HG03045 (cell line): ENCODE results near the gene CUTC.
"Not testable (repeated sequence)": the region's sequence is repeated elsewhere in the genome, so short reads cannot be mapped to it uniquely, and the experiment has no call there.

ENCODE experiments used
- ATAC-seq: cut with Tn5 transposase; IDR thresholded peaks from one replicate; pipeline ENCODE4 v1.9.1; 2021; ENCODE audit warnings: mild to moderate bottlenecking, moderate library complexity; ENCODE audit not compliant: unreplicated experiment

The CUTC gene

DNA sequence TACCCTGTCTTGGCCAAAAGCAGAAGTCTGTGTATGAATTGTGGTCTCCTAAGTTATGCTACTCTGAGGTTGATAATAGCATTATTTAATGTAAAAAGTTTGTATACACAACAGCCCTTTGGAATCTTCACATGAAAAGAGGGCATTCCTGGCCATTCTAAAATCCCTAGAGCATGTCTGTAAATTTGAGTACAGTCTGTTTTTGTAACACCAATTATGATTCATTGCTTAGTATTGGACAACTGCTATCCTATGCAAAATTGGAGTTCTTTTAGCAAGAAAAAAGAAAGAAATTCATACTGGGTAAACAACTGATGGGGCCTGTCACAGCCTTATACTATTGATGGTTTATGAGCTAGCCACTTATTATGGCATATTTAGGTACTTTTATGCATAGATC is 10.2 kb downstream of the CUTC start:
- no peak for ATAC-seq

GRCh38 chr10:99742701-99743100 is 10.7 kb downstream of the CUTC start:
- ATAC-seq: no peak

- ATAC-seq: no peak
These were observed 11.8 kb downstream of the CUTC start for GRCh38 chr10:99743841-99744240.

GRCh38 chr10:99746166-99746565 is 14.1 kb downstream of the CUTC start:
- not testable (repeated sequence) for ATAC-seq

- no peak for ATAC-seq
These were observed 16.9 kb downstream of the CUTC start for GRCh38 chr10:99748823-99749451.

DNA sequence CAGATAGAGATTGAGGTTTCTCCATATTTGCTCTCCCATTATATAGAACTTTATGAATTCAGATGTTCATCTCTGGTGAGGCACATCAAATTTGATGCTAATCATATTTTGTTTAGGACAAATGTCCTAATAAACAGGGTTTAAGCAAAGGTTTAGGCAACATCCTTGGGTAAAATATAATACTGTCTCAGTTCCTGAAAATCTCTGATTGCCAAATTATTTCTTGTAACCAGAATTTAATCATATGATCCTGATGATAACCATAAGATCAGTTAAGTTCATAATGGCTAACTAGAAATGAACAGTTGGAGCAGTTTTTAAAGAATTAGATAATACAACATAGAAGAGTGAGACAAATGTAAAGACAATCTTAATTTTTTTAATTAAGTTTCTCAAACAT is 18.6 kb downstream of the CUTC start:
- no peak for ATAC-seq

DNA sequence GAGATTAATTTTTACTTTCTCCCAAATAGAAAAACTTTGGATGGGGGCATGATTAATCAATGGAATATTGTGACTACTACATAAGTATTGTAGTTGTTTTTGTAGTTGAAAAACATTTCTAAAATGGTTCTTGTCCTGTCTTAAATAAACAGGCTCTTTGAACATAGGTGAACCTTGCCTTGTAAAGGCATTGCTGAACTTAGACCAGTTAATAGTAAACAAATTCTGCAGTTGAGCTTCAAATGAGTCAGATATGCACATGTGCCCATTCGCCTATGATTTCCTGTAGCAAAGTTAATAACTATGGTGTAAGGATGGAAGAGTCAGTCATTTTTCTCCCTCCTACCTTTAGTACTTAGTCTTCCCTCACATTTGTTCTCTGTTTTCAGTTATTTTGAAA is 22.6 kb downstream of the CUTC start:
- ATAC-seq: no peak

DNA sequence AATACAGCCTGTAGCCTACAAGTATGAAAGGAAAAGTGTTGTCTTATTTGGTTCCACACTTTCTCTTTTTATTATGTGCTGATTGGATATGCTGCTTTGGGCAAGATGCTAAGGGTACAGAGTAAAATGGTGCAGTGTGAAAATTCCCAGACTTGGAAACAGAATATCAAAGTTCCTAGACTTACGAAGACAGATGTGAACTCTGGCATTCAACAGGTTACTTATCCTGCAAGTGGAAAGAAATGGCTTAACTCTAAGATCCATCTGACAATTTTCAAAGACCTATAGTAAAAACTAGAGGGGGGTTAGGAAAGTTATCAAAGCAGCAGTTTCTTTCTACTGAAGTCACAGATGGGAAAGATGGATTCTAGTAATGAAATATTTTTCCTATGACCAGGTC is 24.1 kb downstream of the CUTC start:
- no peak for ATAC-seq

DNA sequence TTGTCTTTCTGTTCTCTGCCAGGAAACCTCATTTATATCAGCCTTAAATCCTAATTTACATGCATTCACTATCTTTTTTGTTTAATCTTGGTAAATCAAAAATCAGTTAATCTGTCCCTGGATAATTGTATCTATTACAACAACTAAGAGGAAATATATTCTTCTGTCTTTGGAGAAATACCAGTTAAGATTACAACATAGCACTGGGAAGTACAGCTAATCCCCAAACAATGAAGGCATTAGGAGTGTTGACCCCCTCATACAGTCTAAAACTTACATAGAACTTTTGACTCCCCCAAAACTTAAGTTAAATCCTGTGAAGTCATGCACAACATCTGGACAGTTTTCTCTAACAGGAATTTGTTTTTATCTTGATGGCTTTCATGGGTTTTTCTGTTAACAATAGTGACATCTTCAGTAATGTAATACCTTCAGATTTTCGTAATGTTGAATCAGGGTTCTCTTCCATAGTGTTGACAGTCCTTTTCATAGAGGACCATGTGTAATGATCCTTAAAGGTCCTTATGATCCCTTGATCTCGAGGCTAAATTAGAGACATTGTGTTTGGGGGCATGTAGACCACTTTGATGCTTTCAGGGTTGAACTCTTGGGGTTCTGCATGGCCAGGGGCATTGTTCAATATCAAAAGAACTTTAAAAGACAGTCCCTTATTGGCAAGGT is 26.3 kb downstream of the CUTC start:
- ATAC-seq: no peak

- ATAC-seq: no peak
These were observed 28.3 kb downstream of the CUTC start for GRCh38 chr10:99760321-99760720.

DNA sequence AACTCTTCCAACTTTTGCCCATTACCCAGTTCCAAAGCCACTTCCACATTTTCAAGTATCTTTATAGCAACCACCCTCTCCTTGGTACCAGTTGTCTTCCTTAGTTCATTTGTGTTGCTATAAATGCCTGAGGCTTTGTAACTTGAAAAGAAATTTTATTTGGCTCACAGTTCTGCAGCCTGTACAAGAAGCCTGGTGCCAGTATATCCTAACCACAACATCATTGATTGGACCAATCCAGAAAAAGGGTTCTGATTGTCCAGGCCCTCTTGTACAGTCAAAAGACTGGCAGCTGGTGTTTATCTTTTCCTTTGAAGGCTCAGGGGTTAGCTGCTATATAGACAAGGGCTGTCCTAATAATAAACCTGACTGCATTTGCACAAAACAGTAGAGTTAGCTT is 29.3 kb downstream of the CUTC start:
- ATAC-seq: no peak

GRCh38 chr10:99765672-99766301 is 33.8 kb downstream of the CUTC start:
- no peak for ATAC-seq

DNA sequence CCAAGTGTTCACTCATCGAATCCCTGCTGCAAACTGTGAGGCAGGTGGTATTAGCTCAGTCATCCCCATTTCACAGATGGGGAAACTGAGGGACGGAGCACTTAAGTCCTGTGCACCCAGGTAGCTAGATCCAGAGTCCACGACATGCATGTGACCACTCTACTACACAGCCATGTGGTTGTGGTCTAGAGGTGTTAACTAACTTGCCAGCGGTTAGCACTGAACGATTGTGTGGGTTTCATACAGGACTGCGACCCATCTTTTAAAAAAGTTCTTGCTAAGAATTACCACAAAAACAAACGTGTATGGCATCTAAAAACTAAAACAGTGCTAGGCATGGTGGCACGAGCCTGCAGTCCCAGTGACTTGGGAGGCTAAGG is 34.3 kb downstream of the CUTC start:
- ATAC-seq: no peak

DNA sequence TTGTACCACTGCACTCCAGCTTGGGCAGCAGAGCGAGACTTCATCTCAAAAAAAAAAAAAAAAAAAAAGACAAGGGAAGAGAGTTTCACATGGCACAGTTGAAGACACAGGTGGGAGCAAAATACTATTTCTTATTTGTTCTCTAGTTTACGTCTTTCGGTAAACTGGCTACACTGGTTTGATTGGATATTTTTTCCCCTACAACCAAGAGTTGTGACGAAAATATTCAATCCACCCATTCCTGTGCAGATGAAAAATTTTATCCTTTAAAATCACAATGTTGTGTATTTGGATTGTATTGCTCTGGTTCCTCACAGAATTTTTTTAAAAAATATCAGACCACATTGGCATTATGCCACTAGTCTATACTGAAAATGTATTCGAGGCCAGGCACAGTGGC is 35.9 kb downstream of the CUTC start:
- no peak for ATAC-seq

GRCh38 chr10:99768556-99768955 is 36.5 kb downstream of the CUTC start:
- no peak for ATAC-seq

GRCh38 chr10:99769706-99770105 is 37.7 kb downstream of the CUTC start:
- ATAC-seq: no peak

DNA sequence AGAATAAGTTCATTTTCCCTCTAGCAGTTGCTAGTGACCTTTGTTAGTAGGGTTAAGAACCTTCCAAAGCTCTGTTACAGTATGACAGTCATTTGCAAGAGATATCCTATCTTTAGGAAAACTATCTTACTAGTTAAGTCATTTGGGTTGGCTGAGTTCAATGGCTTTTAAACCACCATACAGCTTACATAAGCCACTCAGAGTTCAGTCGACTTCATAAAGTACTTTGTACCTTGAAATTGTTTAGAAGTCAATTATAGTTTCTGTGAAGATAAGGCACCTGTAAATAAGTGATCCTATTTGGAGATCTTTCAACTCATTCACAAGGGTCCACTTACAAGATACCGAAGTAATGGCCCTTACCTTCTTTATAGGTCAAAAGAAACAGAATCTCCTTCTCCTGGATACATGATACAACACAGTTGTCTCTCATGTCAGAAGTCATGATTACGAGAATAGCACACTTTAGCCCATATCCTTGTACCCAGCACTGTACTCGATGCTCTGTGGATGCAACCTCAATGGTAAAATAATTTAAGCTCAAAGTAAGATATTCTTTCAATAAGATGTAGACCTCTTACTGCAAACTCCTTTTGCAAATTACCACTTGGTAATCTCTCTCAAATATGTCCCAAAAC is 38.5 kb downstream of the CUTC start:
- ATAC-seq: no peak

GRCh38 chr10:99775850-99776249 is 43.8 kb downstream of the CUTC start:
- no peak for ATAC-seq

DNA sequence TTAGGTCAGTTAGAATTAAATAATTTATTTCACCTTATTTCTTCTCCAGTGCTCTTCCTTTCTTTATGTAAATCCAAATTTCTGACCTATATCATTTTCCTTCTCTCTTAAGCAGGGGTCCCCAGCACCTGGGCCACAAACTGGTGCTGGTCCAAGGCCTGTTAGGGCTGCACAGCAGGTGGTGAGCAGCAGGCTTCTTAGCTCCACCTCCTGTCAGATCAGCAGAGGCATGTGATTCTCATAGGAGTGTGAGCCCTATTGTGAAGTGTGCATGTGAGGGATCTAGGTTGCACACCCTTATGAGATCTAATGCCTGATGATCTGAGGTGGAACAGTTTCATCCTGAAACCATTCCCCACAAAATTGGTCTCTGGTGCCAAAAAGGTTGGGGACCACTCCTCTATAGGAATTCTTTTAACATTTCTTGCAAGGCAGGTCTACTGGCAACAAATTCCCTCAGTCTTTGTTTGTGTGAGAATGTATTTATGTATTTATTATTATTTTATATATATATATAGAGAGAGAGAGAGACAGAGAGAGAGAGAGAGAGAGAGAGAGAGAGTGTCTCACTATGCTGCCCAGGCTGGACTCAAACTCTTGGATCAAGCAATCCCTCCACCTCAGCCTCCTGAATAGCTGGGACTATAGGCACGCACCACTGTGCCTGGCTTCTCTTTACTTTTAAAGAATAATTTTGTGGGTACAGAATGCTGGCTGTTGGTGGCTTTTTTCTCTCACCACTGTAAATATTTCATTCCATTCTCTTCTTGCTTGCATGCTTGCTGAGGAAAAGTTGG is 46.1 kb downstream of the CUTC start:
- no peak for ATAC-seq

DNA sequence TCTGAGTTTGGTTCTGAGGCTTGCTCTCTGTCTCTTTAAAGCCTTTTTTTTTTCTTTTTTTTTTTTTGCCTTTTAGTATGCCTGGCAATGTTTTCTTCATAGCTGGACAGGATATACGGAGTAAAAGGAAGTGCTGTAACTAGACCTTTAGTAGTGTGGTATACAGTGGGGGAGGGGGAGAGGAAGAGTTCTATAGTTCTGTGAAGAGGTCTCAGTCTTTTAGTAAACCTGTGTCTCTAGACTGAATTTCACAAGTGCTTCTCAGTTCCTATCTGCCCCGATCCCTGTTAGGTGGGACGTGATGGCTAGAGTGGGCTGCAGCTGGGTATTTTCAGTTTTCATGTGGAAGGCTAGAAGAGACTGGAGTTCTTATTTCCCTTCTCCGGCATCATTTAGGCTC is 47.3 kb downstream of the CUTC start:
- ATAC-seq: no peak

DNA sequence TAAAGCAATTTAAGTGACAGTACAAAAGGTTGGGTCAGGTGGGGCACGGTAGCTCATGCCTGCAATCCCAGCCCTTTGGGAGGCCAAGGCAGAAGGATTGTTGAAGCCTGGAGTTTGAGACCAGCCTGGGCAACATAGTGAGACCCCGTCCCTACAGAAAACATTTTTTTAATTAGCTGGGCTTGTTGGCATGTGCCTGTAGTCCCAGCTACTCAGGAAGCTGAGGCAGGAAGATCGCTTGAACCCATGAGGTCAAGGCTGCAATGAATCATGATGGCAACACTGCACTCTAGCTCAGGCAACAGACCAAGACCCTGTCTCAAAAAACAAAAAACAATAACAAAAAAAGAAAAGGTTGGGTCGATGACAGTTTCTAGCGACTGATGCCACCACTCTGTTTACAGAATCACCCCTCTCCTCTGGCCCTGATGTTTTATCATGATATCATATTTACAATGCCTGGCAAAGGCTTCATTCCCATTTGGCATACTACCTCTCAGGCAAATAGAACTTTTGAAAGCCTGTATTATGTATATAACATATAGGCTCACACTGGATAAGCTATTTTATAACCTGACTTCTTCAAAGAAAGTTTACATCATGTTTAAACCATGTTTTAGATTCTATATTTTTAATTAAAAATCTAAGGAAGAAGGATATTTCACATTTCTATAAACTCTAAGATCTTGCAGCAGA is 49.8 kb downstream of the CUTC start:
- ATAC-seq: no peak
